Activated T-helper 2 cell treated with anti-CD3 and anti-CD28 coated beads, Interferon-gamma antibody, Interleukin-2, Interleukin-4, amounts not matched to agents 10 μg/mL and 5 μg/mL and 100 μg/mL, durations not matched to agents 14 hours and 24 hours and 36 hours (primary cell): ENCODE data around the gene SEC24A. TPM values are rescaled to one million over a fixed set of nuclear protein-coding genes. Genes with fewer than 3 reads are reported as not detected.
"Not testable (repeated sequence)": the region's sequence is repeated elsewhere in the genome, so short reads cannot be mapped to it uniquely, and the experiment has no call there.

ENCODE experiments used
- DNase-seq: peaks from one replicate; pipeline ENCODE4 v3.0.0; 2021; ENCODE audit warnings: low spot score
- H3K27ac Mint-ChIP-seq: one replicate; pipeline ENCODE4 v1.8.0; 2021; ENCODE audit warnings: mixed read lengths
- H3K27me3 Mint-ChIP-seq: one replicate; pipeline ENCODE4 v1.8.0; 2021; ENCODE audit warnings: low read depth, mixed read lengths
- H3K36me3 Mint-ChIP-seq: one replicate; pipeline ENCODE4 v1.8.0; 2021; ENCODE audit warnings: low read depth, mixed read lengths
- H3K4me1 Mint-ChIP-seq: one replicate; pipeline ENCODE4 v1.8.0; 2021; ENCODE audit warnings: low read depth, mixed read lengths
- H3K4me3 Mint-ChIP-seq: one replicate; pipeline ENCODE4 v1.8.0; 2021; ENCODE audit warnings: low read depth, mild to moderate bottlenecking, moderate library complexity, mixed read lengths
- H3K9me3 Mint-ChIP-seq: one replicate; pipeline ENCODE4 v1.8.0; 2021; ENCODE audit warnings: mixed read lengths
- intact Hi-C: fragments of 100-400 bp; cut with micrococcal nuclease; formaldehyde crosslinking; loops from one replicate; pipeline ENCODE4 v1.15.1; 2023
- total RNA-seq: library from RNA; stranded (reverse); gene quantifications from 2 replicates; pipeline ENCODE4 v1.2.3, GENCODE V29; 2022

SEC24A gene
- total RNA-seq, 1 donor from 2014 or later, result 34.0 TPM

DNA sequence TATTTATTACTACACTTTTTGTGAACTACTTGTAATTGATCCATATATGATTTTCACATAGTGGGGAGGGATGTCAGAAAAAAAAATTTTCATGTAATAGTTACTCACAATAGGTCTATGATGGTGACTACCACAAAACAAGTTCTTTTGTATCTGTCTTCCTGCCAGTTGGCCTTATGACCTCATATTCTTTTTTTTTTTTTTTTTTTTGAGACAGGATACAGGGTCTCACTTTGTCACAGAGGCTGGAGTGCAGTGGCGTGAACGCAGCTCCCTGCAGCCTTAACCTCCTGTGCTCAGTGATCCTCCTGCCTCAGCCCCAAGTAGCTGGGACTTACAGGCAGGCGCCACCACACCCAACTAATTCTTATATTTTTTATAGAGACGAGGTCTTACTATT lies 10.9 kb downstream of the SEC24A start:
- no peaks in the 10 kb centered on the region for H3K27me3 Mint-ChIP-seq
- H3K27ac Mint-ChIP-seq, result no peak overlapping the region
- no peak overlapping the region for H3K4me3 Mint-ChIP-seq
- H3K4me1 Mint-ChIP-seq, result peaks cover 15% of the 10 kb centered on the region
- DNase-seq, result no peak
- H3K9me3 Mint-ChIP-seq, result no peaks in the 10 kb centered on the region
- peaks cover 34% of the 10 kb centered on the region for H3K36me3 Mint-ChIP-seq
- intact Hi-C loops, result no loop called here

DNA sequence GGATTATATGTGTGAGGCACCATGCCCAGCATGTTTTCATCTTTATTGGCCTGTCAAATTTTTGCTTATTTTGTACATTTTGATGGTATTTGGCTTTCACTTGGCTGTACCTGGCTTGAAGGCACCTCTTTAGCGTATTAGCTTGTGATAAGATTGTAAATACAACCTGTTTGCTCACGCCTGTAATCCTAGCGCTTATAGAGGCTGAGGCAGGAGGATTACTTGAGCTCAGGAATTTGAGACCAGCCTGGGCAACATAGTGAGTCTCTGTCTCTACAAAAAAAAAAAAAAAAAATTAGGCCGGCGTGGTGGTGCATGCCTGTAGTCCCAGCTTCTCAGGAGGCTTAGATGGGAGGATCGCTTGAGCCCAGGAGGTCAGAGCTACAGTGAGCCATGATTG lies 11.3 kb downstream of the SEC24A start:
- Mint-ChIP-seq H3K27ac (no peak overlapping the region), H3K27me3 (no peaks in the 10 kb centered on the region), H3K36me3 (peaks cover 34% of the 10 kb centered on the region), H3K4me3 (no peak overlapping the region), H3K9me3 (no peaks in the 10 kb centered on the region), H3K4me1 (peaks cover 15% of the 10 kb centered on the region)
- intact Hi-C loops, result no loop called here
- DNase-seq, result no peak

DNA sequence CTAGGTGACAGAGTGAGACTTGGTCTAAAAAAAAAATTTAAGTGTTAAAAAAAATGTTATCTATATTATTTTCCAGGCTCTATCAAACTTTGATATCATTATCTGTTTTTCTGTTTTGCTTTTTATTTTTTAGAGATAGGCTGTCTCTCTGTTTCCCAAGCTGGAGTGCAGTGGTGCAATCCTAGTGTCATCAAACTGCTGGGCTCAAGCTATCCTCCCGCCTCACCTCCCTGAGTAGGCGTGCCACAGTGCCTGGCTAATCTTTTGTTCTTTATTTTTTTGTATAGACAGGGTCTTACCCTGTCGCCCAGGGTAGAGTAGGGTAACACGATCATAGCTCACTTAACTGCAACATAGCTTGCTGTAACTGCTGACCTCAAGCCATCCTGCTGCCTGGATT lies 14.4 kb downstream of the SEC24A start:
- no peaks in the 10 kb centered on the region for H3K9me3 Mint-ChIP-seq
- peaks cover 10% of the 10 kb centered on the region for H3K4me1 Mint-ChIP-seq
- no peak overlapping the region for H3K27ac Mint-ChIP-seq
- DNase-seq, result no peak
- H3K36me3 Mint-ChIP-seq, result peaks cover 34% of the 10 kb centered on the region
- no peaks in the 10 kb centered on the region for H3K27me3 Mint-ChIP-seq
- no peak overlapping the region for H3K4me3 Mint-ChIP-seq
- intact Hi-C loops, result no loop called here

DNA sequence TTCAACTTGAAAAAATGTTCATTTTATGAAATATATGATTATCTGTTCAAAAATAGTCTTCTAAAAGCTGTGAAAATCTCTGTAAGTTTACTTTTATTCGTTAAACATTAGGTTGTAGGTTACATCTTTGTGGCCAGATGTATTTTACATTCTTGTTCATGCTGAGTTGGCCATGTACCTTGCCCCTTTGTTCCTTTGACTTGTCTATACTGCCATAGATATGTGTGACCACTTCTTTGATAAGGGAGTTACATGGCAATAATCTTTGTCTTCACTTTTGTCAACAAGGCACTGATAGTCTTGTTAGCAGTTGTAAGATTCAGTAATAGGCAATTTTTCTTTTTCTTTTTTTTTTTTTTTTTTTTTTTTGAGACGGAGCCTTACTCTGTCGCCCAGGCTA lies 15.9 kb downstream of the SEC24A start:
- intact Hi-C loops, result no loop called here
- Mint-ChIP-seq H3K4me1 (peaks cover 4% of the 10 kb centered on the region), H3K4me3 (no peak overlapping the region), H3K27ac (no peak overlapping the region), H3K36me3 (peaks cover 28% of the 10 kb centered on the region), H3K27me3 (no peaks in the 10 kb centered on the region), H3K9me3 (no peaks in the 10 kb centered on the region)
- no peak for DNase-seq

DNA sequence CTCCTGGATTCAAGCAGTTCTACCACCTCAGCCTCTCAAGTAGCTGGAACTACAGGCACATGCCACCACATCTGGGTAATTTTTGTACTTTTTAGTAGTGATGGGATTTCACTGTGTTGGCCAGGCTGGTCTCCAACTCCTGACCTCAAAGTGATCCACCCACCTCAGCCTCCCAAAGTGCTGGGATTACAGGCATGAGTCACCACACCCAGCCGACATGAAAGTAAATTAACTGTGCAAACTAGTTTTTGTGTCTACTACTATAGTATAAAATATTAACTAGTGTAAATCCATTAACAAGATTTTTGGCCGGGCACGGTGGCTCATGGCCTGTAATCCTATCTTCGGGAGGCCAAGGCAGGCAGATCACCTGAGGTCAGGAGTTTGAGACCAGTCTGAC lies 25.0 kb downstream of the SEC24A start:
- H3K27me3 Mint-ChIP-seq, H3K4me1 Mint-ChIP-seq, intact Hi-C loops, H3K4me3 Mint-ChIP-seq, H3K9me3 Mint-ChIP-seq, H3K27ac Mint-ChIP-seq, DNase-seq: not testable (repeated sequence)
- peaks cover 29% of the 10 kb centered on the region for H3K36me3 Mint-ChIP-seq

- DNase-seq, H3K9me3 Mint-ChIP-seq, H3K4me1 Mint-ChIP-seq, H3K27me3 Mint-ChIP-seq, H3K27ac Mint-ChIP-seq, H3K4me3 Mint-ChIP-seq, intact Hi-C loops: not testable (repeated sequence)
- peaks cover 33% of the 10 kb centered on the region for H3K36me3 Mint-ChIP-seq
Measured at GRCh38 chr5:134677357-134677756, 28.8 kb downstream of the SEC24A start.

GRCh38 chr5:134690144-134690543 lies 41.6 kb downstream of the SEC24A start:
- DNase-seq, intact Hi-C loops, H3K4me3 Mint-ChIP-seq, H3K9me3 Mint-ChIP-seq, H3K27ac Mint-ChIP-seq, H3K27me3 Mint-ChIP-seq, H3K4me1 Mint-ChIP-seq: not testable (repeated sequence)
- peaks cover 74% of the 10 kb centered on the region for H3K36me3 Mint-ChIP-seq

DNA sequence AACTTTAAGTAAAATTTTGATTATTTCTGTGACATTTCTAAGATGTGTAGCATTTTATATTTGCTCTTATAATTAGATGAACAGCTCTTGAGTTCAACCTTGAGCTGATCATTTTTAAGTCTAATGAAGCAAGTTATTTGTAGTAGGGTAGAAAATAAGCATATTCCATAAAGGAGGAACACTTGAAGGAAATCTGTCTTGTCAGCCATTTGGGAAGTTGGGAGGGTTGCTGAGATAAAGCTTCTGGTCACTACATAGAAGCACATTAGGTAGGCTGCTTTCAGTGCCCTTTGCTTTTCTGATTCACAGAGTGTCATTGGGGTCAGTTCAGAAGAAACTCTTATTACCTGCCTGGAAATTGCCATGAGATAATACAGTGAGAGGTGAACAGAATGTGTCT lies 44.1 kb downstream of the SEC24A start:
- intact Hi-C loops, result no loop called here
- peaks cover 57% of the 10 kb centered on the region for H3K36me3 Mint-ChIP-seq
- H3K4me3 Mint-ChIP-seq, result no peak overlapping the region
- H3K27ac Mint-ChIP-seq, result no peak overlapping the region
- no peak for DNase-seq
- no peaks in the 10 kb centered on the region for H3K9me3 Mint-ChIP-seq
- no peaks in the 10 kb centered on the region for H3K27me3 Mint-ChIP-seq
- H3K4me1 Mint-ChIP-seq, result no peaks in the 10 kb centered on the region

- no peak for DNase-seq
- H3K4me3 Mint-ChIP-seq, result no peak overlapping the region
- H3K9me3 Mint-ChIP-seq, result no peaks in the 10 kb centered on the region
- H3K4me1 Mint-ChIP-seq, result no peaks in the 10 kb centered on the region
- peaks cover 52% of the 10 kb centered on the region for H3K36me3 Mint-ChIP-seq
- H3K27me3 Mint-ChIP-seq, result no peaks in the 10 kb centered on the region
- no peak overlapping the region for H3K27ac Mint-ChIP-seq
- intact Hi-C loops, result no loop called here
Measured at GRCh38 chr5:134708301-134708700, 59.7 kb downstream of the SEC24A start.

GRCh38 chr5:134714120-134714519 lies 65.5 kb downstream of the SEC24A start:
- H3K9me3 Mint-ChIP-seq, result no peaks in the 10 kb centered on the region
- intact Hi-C loops, result no loop called here
- no peaks in the 10 kb centered on the region for H3K27me3 Mint-ChIP-seq

DNA sequence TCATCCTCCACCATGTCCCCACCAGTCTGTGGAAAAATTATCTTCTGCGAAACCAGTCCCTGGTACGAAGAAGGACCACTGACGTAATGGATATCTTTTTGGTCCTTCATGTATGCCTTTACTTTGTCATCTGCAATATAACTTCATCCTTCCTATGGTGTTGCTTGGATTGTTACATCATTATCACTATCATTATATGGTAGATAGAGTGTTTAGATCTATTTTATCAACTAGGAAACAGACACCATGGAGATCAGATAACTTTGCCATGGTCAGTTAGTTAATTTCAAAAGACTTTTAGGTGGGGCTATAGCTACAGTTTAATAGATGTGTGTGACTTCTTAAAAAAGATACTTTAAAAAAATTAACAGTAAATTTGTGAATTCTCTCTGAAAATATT lies 66.0 kb downstream of the SEC24A start:
- H3K4me3 Mint-ChIP-seq, result no peak overlapping the region
- H3K9me3 Mint-ChIP-seq, result no peaks in the 10 kb centered on the region
- H3K27ac Mint-ChIP-seq, result no peak overlapping the region
- DNase-seq, result no peak
- H3K27me3 Mint-ChIP-seq, result no peaks in the 10 kb centered on the region
- intact Hi-C loops, result no loop called here
- peaks cover 47% of the 10 kb centered on the region for H3K36me3 Mint-ChIP-seq
- no peaks in the 10 kb centered on the region for H3K4me1 Mint-ChIP-seq

More at GRCh38 chr5:134714120-134714519, 65.5 kb downstream of the SEC24A start:
- no peak overlapping the region for H3K27ac Mint-ChIP-seq
- H3K4me1 Mint-ChIP-seq, result no peaks in the 10 kb centered on the region
- peaks cover 51% of the 10 kb centered on the region for H3K36me3 Mint-ChIP-seq
- DNase-seq, result no peak
- no peak overlapping the region for H3K4me3 Mint-ChIP-seq

GRCh38 chr5:134715466-134715865 lies 66.9 kb downstream of the SEC24A start:
- H3K9me3 Mint-ChIP-seq, DNase-seq, H3K27me3 Mint-ChIP-seq, H3K4me3 Mint-ChIP-seq, H3K4me1 Mint-ChIP-seq, H3K27ac Mint-ChIP-seq, intact Hi-C loops: not testable (repeated sequence)
- H3K36me3 Mint-ChIP-seq, result peaks cover 44% of the 10 kb centered on the region

GRCh38 chr5:134724872-134725271 lies 76.3 kb downstream of the SEC24A start:
- no peak overlapping the region for H3K4me3 Mint-ChIP-seq
- peaks cover 27% of the 10 kb centered on the region for H3K36me3 Mint-ChIP-seq
- no peaks in the 10 kb centered on the region for H3K9me3 Mint-ChIP-seq
- H3K4me1 Mint-ChIP-seq, result no peaks in the 10 kb centered on the region
- intact Hi-C loops, result no loop called here
- no peak overlapping the region for H3K27ac Mint-ChIP-seq
- DNase-seq, result no peak
- H3K27me3 Mint-ChIP-seq, result no peaks in the 10 kb centered on the region

- Mint-ChIP-seq H3K4me1 (peaks cover 5% of the 10 kb centered on the region), H3K4me3 (no peak overlapping the region), H3K9me3 (no peaks in the 10 kb centered on the region), H3K36me3 (no peaks in the 10 kb centered on the region), H3K27me3 (no peaks in the 10 kb centered on the region), H3K27ac (no peak overlapping the region)
- DNase-seq, result no peak
- intact Hi-C loops, result loop anchor here (10.0 kb wide), 1 partner anchor 208 kb away; the partner anchor contains the start of gene JADE2
Measured at GRCh38 chr5:134732819-134733218, 84.2 kb downstream of the SEC24A start.
